Testis (tissue), 3 donors: Measurements from ENCODE around the gene ZNF185. TPM values are rescaled to one million over a fixed set of nuclear protein-coding genes. Genes with fewer than 3 reads are reported as not detected.

ENCODE experiments used
- DNase-seq: peaks from one replicate; pipeline ENCODE4 v3.0.0-alpha.2; 2019
- H3K27ac ChIP-seq, 2 donors: fragments of 200-600 bp; sonication (generic); one replicate each; pipeline ENCODE4 v1.5.1; 2019
- H3K27me3 ChIP-seq: fragments of 200-600 bp; sonication (generic); one replicate; pipeline ENCODE4 v1.5.1; 2019
- H3K36me3 ChIP-seq: fragments of 200-600 bp; sonication (generic); one replicate; pipeline ENCODE4 v1.5.1; 2017; ENCODE audit warnings: low read depth; ENCODE audit errors: missing control alignments
- H3K4me1 ChIP-seq: fragments of 200-600 bp; sonication (generic); one replicate; pipeline ENCODE4 v1.5.1; 2019
- H3K4me3 ChIP-seq, 2 donors: fragments of 200-600 bp; sonication (generic); one replicate each; pipeline ENCODE4 v1.5.1; 2017 to 2019
- H3K9me3 ChIP-seq: fragments of 200-600 bp; sonication (generic); one replicate; pipeline ENCODE4 v1.5.1; 2017
- CTCF ChIP-seq, 3 experiments: fragments of 450-650 bp in 2 of 3; fragments of 200-600 bp in 1 of 3; sonication (generic) in 1 of 3; IDR thresholded peaks; one replicate each; pipeline ENCODE4 v1.5.1; 2016 to 2019; ENCODE audit warnings: antibody characterized with exemption in 3 of 3, mild to moderate bottlenecking in 2 of 3, moderate library complexity in 1 of 3
- POLR2A ChIP-seq: fragments of 450-650 bp; IDR thresholded peaks from one replicate; pipeline ENCODE4 v1.6.1; 2017; ENCODE audit warnings: antibody characterized with exemption, mild to moderate bottlenecking, moderate library complexity
- WGBS, 2 donors: methylation state at CpG; one replicate each; pipeline ENCODE4 v1.1.5; 2018; 5-methylcytosine and 5-hydroxymethylcytosine counted together
- intact Hi-C: fragments of 100-400 bp; cut with DNase I; formaldehyde crosslinking; loops from one replicate; pipeline ENCODE4 v1.15.1; 2023; ENCODE audit warnings: low total_unique reads
- polyA plus RNA-seq: library from polyadenylated mRNA; stranded (reverse); fragments of 350-450 nt; fragmentation: Illumina TruSeq; extraction: RNeasy Lipid Tissue Mini Kit (QIAGEN cat#74804); gene quantifications from one replicate; pipeline ENCODE4 v1.2.3, GENCODE V29; 2014; ENCODE audit warnings: low read depth, low replicate concordance; ENCODE audit not compliant: insufficient read depth
- total RNA-seq, 2 donors: library from RNA; depleted of rRNA; stranded (reverse); fragments of >200 nt; gene quantifications; one replicate each; pipeline ENCODE4 v1.2.3, GENCODE V29; 2016

The ZNF185 gene
- total and polyA plus RNA-seq, 3 donors from 2014 or later, result 5.9 to 11.1 (median 6.9) TPM

DNA sequence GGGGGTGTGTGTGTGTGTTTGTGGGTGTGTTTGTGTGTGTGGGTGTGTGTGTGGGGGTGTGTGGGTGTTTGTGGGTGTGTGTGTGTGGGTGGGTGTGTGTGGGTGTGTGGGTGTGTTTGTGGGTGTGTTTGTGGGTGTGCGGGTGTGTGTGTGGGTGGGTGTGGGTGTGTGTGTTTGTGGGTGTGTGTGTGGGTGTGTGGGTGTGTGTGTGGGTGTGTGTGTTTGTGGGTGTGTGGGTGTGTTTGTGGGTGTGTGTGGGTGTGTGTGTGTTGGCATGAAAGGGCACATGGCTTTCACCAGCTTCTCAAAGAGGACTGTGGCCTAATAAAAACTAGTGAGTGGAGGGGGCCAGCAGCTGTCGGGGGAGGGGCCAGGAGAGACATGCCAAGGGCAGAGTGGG lies 25.3 kb upstream of the ZNF185 start:
- no peak overlapping the region for H3K27ac ChIP-seq
- H3K9me3 ChIP-seq, result no peaks in the 10 kb centered on the region
- intact Hi-C loops, result no loop called here
- no peaks in the 10 kb centered on the region for H3K36me3 ChIP-seq
- DNase-seq, result no peak
- no peak overlapping the region for H3K4me3 ChIP-seq
- 71 to 89% methylated on average over 1 to 2 of the region's 2 CpGs for WGBS, 2 donors
- TF ChIP-seq CTCF (IDR thresholded peaks at IDR 0.05) (no peak), POLR2A (no peak)
- no peaks in the 10 kb centered on the region for H3K4me1 ChIP-seq
- H3K27me3 ChIP-seq, result no peaks in the 10 kb centered on the region

GRCh38 chrX:152873361-152873760 lies 24.5 kb upstream of the ZNF185 start:
- no peaks in the 10 kb centered on the region for H3K36me3 ChIP-seq
- WGBS, 2 donors, result 82% methylated on average over 1 of the region's 2 CpGs; no CpG with 5 or more reads in 1 of the 2 donors
- no peak overlapping the region for H3K27ac ChIP-seq
- H3K27me3 ChIP-seq, result no peaks in the 10 kb centered on the region
- H3K4me3 ChIP-seq, result no peak overlapping the region
- no peaks in the 10 kb centered on the region for H3K9me3 ChIP-seq
- intact Hi-C loops, result no loop called here
- H3K4me1 ChIP-seq, result no peaks in the 10 kb centered on the region
- TF ChIP-seq CTCF (IDR thresholded peaks at IDR 0.05) (no peak), POLR2A (no peak)
- DNase-seq, result no peak

DNA sequence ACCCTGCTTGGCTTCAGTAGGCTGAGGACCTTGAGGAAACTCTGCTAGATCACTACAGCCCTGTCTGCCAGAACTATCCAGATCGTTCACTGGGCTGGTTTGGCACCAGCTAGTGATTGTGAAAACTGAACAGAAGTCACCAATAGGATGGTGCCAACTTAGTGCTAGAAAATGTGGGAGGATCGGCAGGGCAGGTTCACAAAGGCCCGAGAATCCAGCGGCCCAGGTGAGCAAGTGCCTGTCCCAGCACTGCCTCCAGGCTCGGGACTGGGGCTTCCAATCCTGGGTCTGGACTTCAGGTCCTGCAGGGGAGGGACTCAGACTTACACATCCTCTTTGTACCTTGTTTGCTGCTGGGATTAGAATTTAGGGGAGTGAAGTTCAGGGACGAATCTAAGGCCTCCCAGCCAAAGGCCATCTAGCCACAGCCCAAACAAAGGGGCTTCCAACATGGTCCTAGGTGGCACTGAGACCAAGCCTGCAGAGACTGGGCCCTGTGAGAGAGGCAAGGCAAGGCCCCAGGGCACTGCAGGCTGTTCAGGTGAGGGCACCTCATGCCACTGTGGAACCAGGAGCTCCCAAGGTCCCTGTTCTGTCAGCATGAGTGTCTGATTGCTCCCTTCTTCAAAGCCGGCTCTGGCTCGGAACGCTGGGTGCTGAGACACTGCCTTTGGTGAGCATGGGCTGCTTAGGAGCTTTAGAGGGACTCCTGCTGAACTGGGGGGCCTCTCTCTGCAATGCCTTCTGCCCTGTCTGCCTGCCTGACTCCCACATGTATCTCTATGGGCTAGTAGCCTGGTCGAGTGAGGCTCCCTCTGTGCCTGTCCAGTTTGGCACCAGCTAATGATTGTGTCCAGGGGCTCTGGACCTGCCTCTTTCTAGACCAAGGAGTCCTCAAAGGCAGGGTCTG lies 20.7 kb upstream of the ZNF185 start:
- TF ChIP-seq CTCF (IDR thresholded peaks at IDR 0.05), result no peak
- DNase-seq, result no peak

DNA sequence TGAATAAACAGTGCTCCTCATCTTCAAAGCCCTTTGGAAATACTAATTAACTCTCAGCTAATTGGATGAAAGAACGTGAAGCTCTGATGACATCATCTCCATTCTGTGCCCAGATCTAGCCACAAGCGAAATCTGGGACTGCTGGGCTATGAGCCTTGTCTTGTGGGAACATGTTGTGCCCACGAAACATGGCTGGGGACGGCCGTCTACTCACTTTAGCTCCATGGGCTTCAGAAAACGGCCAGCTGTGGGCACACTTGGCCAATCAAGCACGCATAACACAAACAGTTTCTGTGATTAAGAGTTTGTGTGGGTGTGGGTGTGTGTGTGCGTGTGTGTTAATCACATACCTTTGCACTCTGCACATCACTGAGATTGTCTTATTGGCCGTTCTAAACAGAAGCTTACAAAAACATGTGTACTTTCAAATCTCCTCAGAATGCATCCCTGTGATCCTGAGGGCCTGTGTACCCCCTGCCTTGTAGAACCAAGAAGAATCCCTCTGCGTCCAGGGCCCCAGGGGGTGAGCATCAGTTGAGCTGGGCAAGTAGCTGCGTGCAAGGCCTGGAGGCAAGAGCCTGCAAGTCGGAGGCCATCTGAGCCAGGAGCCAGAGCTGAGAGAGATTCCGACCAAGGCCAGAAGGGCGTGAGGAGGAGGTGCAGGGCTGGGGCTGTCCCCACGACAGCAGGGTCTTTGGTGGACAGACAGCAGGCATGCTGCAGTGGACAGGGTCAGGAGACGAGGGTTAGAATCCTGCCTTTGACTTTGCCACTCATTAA lies 18.7 kb upstream of the ZNF185 start:
- Histone ChIP-seq H3K27me3 (no peaks in the 10 kb centered on the region), H3K27ac (no peak overlapping the region), H3K4me3 (no peak overlapping the region), H3K36me3 (no peaks in the 10 kb centered on the region), H3K9me3 (no peaks in the 10 kb centered on the region), H3K4me1 (no peaks in the 10 kb centered on the region)
- TF ChIP-seq CTCF (IDR thresholded peaks at IDR 0.05) (no peak), POLR2A (no peak)
- intact Hi-C loops, result no loop called here
- no peak for DNase-seq
- WGBS, 2 donors, result 79 to 100% methylated on average over 3 to 16 of the region's 16 CpGs

More for the DNA sequence above, 20.7 kb upstream of the ZNF185 start:
- 83 to 91% methylated on average over 1 to 6 of the region's 10 CpGs for WGBS, 2 donors
- Histone ChIP-seq H3K36me3 (no peaks in the 10 kb centered on the region), H3K27me3 (no peaks in the 10 kb centered on the region), H3K4me1 (no peaks in the 10 kb centered on the region), H3K27ac (no peak overlapping the region), H3K4me3 (no peak overlapping the region), H3K9me3 (no peaks in the 10 kb centered on the region)
- intact Hi-C loops, result no loop called here
